Astrocyte (in vitro differentiated cells and primary cell): ENCODE results near the gene CASP5. TPM values are rescaled to one million over a fixed set of nuclear protein-coding genes. Genes with fewer than 3 reads are reported as not detected.

Experiments used
- DNase-seq: peaks from one replicate; pipeline ENCODE4 v3.0.0-alpha.2; 2010; ENCODE audit warnings: low read depth
- FAIRE-seq: peaks from 2 replicates; lab custom pipeline; 2011; peaks lifted over from hg19 to GRCh38; lab: Jason Lieb, UNC
- H2AFZ ChIP-seq: 2 replicates; pipeline ENCODE4 v1.6.0; 2012; ENCODE audit warnings: low read depth, low read length, inconsistent platforms
- H3K27ac ChIP-seq: 2 replicates; pipeline ENCODE4 v1.5.1; 2011; ENCODE audit warnings: low read depth, low read length, inconsistent platforms
- H3K27me3 ChIP-seq: 2 replicates; pipeline ENCODE4 v1.6.0; 2011; ENCODE audit warnings: low read length, inconsistent platforms; ENCODE audit not compliant: insufficient read depth
- H3K36me3 ChIP-seq: 2 replicates; pipeline ENCODE4 v1.5.1; 2011; ENCODE audit warnings: low read length, inconsistent platforms; ENCODE audit not compliant: insufficient read depth
- H3K4me1 ChIP-seq: 2 replicates; pipeline ENCODE4 v1.5.1; 2011; ENCODE audit warnings: low read length, inconsistent platforms; ENCODE audit not compliant: insufficient read depth
- H3K4me2 ChIP-seq: 2 replicates; pipeline ENCODE4 v1.6.0; 2012; ENCODE audit warnings: low read length, inconsistent platforms
- H3K4me3 ChIP-seq: 2 replicates; pipeline ENCODE4 v1.5.1; 2011; ENCODE audit warnings: low read depth, mild to moderate bottlenecking, low read length, inconsistent platforms; ENCODE audit not compliant: insufficient read depth
- H3K79me2 ChIP-seq: 2 replicates; pipeline ENCODE4 v1.6.0; 2012; ENCODE audit warnings: mild to moderate bottlenecking, low read length, inconsistent platforms; ENCODE audit not compliant: insufficient read depth
- H3K9ac ChIP-seq: 2 replicates; pipeline ENCODE4 v1.6.0; 2012; ENCODE audit warnings: mild to moderate bottlenecking, low read length, inconsistent platforms
- H3K9me3 ChIP-seq: 2 replicates; pipeline ENCODE4 v1.5.1; 2012; ENCODE audit warnings: low read depth, mild to moderate bottlenecking, low read length, inconsistent platforms; ENCODE audit not compliant: insufficient read depth
- H4K20me1 ChIP-seq: 2 replicates; pipeline ENCODE4 v1.6.0; 2012; ENCODE audit warnings: low read length, inconsistent platforms; ENCODE audit not compliant: insufficient read depth
- H3K27ac Mint-ChIP-seq: one replicate; pipeline ENCODE4 v1.8.0; 2021; ENCODE audit warnings: mild to moderate bottlenecking, mixed read lengths; ENCODE audit not compliant: unreplicated experiment
- H3K27me3 Mint-ChIP-seq: one replicate; pipeline ENCODE4 v1.8.0; 2021; ENCODE audit warnings: low read depth, mixed read lengths; ENCODE audit not compliant: unreplicated experiment
- H3K36me3 Mint-ChIP-seq: one replicate; pipeline ENCODE4 v1.8.0; 2021; ENCODE audit warnings: low read depth, mixed read lengths; ENCODE audit not compliant: unreplicated experiment
- H3K4me1 Mint-ChIP-seq: one replicate; pipeline ENCODE4 v1.8.0; 2021; ENCODE audit warnings: low read depth, mixed read lengths; ENCODE audit not compliant: unreplicated experiment
- H3K4me3 Mint-ChIP-seq: one replicate; pipeline ENCODE4 v1.8.0; 2021; ENCODE audit warnings: mild to moderate bottlenecking, moderate library complexity, mixed read lengths; ENCODE audit not compliant: unreplicated experiment
- H3K9me3 Mint-ChIP-seq: one replicate; pipeline ENCODE4 v1.8.0; 2021; ENCODE audit warnings: mild to moderate bottlenecking, mixed read lengths; ENCODE audit not compliant: unreplicated experiment
- EZH2 ChIP-seq: IDR thresholded peaks from 2 replicates; pipeline ENCODE4 v1.6.1; 2012; ENCODE audit warnings: mild to moderate bottlenecking, low read length, inconsistent platforms; ENCODE audit not compliant: insufficient read depth
- total RNA-seq: library from RNA; stranded (reverse); gene quantifications from 2 replicates; pipeline ENCODE4 v1.2.1, GENCODE V29; 2021
- TF ChIP-seq, protein P1 (sequence below): IDR thresholded peaks from 2 replicates; pipeline ENCODE4 v1.5.1; 2011; ENCODE audit warnings: low read depth, mild to moderate bottlenecking, inconsistent platforms, low read length, moderate library complexity; ENCODE audit not compliant: insufficient read depth

Gene CASP5
- total RNA-seq, 1 donor from 2014 or later: not detected

GRCh38 chr11:105033781-105034180 lies 10.8 kb upstream of the CASP5 start:
- Histone ChIP-seq H3K4me1 (no peaks in the 10 kb centered on the region), H2AFZ (no peak overlapping the region), H3K27ac (no peak overlapping the region), H3K27me3 (no peaks in the 10 kb centered on the region), H3K36me3 (no peaks in the 10 kb centered on the region), H3K4me3 (no peak overlapping the region), H3K79me2 (no peaks in the 10 kb centered on the region), H3K9me3 (no peaks in the 10 kb centered on the region), H3K9ac (no peak overlapping the region), H4K20me1 (no peaks in the 10 kb centered on the region), H3K4me2 (no peak overlapping the region)
- Mint-ChIP-seq H3K4me3 (no peak overlapping the region), H3K36me3 (no peaks in the 10 kb centered on the region), H3K27ac (no peak overlapping the region), H3K9me3 (peaks cover 3% of the 10 kb centered on the region), H3K27me3 (no peaks in the 10 kb centered on the region), H3K4me1 (peaks cover 5% of the 10 kb centered on the region)
- no peak for TF ChIP-seq EZH2
- TF ChIP-seq, protein P1, sequence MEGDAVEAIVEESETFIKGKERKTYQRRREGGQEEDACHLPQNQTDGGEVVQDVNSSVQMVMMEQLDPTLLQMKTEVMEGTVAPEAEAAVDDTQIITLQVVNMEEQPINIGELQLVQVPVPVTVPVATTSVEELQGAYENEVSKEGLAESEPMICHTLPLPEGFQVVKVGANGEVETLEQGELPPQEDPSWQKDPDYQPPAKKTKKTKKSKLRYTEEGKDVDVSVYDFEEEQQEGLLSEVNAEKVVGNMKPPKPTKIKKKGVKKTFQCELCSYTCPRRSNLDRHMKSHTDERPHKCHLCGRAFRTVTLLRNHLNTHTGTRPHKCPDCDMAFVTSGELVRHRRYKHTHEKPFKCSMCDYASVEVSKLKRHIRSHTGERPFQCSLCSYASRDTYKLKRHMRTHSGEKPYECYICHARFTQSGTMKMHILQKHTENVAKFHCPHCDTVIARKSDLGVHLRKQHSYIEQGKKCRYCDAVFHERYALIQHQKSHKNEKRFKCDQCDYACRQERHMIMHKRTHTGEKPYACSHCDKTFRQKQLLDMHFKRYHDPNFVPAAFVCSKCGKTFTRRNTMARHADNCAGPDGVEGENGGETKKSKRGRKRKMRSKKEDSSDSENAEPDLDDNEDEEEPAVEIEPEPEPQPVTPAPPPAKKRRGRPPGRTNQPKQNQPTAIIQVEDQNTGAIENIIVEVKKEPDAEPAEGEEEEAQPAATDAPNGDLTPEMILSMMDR: no peak
- FAIRE-seq (no peak), DNase-seq (no peak)

DNA sequence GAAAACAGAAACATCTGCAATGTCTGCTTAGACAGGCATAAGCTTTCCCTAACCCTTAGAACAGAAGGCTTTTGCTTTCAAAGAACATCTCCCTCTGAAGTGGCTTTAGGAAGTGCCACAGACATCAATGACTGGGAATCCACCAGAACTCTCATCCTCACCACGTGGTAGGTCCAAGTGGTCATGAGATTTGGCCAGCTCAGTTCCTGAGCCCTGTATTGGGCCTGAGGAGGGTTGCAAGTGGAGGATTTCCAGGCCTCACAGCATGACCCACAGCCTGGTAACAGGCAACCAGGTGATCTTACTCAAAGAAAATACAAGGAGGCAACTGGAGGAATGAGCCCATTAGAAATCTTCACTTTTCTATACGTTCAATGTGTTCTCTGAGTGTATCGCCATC lies 10.4 kb upstream of the CASP5 start:
- Mint-ChIP-seq H3K27me3 (no peaks in the 10 kb centered on the region), H3K4me3 (no peak overlapping the region)

DNA sequence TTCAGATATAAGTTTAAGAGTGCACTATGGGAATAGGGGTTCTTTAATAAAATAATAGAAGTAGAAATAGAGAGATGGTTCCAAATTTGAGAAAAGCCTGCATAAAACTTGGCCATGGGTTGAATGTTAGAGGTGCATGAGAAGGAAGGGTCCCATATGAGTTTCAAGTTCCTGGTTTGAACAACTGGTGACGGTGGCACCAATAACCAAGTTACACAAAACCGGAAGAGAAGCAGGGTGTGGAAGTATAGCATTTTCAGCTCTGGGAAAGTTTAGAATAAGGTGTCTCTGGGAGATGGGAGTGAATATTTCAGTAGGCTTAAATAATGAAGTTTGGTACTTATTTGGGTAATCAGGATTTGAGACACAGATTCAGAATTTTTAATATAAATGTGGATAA lies 9.5 kb upstream of the CASP5 start:
- no peaks in the 10 kb centered on the region for H3K9me3 ChIP-seq
- H3K27ac ChIP-seq: no peak overlapping the region
- peaks cover 5% of the 10 kb centered on the region for H3K4me1 Mint-ChIP-seq
- H2AFZ ChIP-seq: no peak overlapping the region
- H3K36me3 Mint-ChIP-seq: no peaks in the 10 kb centered on the region
- H3K9me3 Mint-ChIP-seq: peaks cover 3% of the 10 kb centered on the region
- H3K27me3 ChIP-seq: no peaks in the 10 kb centered on the region
- DNase-seq (no peak), FAIRE-seq (no peak)
- no peak overlapping the region for H3K4me2 ChIP-seq
- no peaks in the 10 kb centered on the region for H3K4me1 ChIP-seq
- no peak overlapping the region for H3K9ac ChIP-seq
- no peaks in the 10 kb centered on the region for H3K36me3 ChIP-seq
- no peaks in the 10 kb centered on the region for H3K27me3 Mint-ChIP-seq
- no peak for TF ChIP-seq EZH2
- TF ChIP-seq, protein P1: no peak
- H3K79me2 ChIP-seq: no peaks in the 10 kb centered on the region
- no peaks in the 10 kb centered on the region for H4K20me1 ChIP-seq
- no peak overlapping the region for H3K27ac Mint-ChIP-seq
- H3K4me3 Mint-ChIP-seq: no peak overlapping the region
- no peak overlapping the region for H3K4me3 ChIP-seq

More for the DNA sequence above, 10.4 kb upstream of the CASP5 start:
- no peaks in the 10 kb centered on the region for H3K36me3 Mint-ChIP-seq
- H3K9me3 ChIP-seq: no peaks in the 10 kb centered on the region
- FAIRE-seq (no peak), DNase-seq (no peak)
- H3K4me1 Mint-ChIP-seq: peaks cover 5% of the 10 kb centered on the region
- H3K4me1 ChIP-seq: no peaks in the 10 kb centered on the region
- no peak for TF ChIP-seq EZH2
- TF ChIP-seq, protein P1: no peak
- no peak overlapping the region for H3K4me3 ChIP-seq
- no peak overlapping the region for H3K9ac ChIP-seq
- no peaks in the 10 kb centered on the region for H3K36me3 ChIP-seq
- H3K4me2 ChIP-seq: no peak overlapping the region
- H2AFZ ChIP-seq: no peak overlapping the region
- H3K27ac Mint-ChIP-seq: no peak overlapping the region
- no peaks in the 10 kb centered on the region for H3K27me3 ChIP-seq
- H3K27ac ChIP-seq: no peak overlapping the region
- H4K20me1 ChIP-seq: no peaks in the 10 kb centered on the region
- peaks cover 3% of the 10 kb centered on the region for H3K9me3 Mint-ChIP-seq
- no peaks in the 10 kb centered on the region for H3K79me2 ChIP-seq
